Measurements from ENCODE around the gene COCH. TPM values are rescaled to one million over a fixed set of nuclear protein-coding genes. Genes with fewer than 3 reads are reported as not detected.

The COCH gene
- total and polyA plus RNA-seq, 10 of the 15 experiments (the other 5 are each of a cell fraction or from before 2014, with no cell fraction given), result 1.8 to 8.3 (median 5.1) TPM

DNA sequence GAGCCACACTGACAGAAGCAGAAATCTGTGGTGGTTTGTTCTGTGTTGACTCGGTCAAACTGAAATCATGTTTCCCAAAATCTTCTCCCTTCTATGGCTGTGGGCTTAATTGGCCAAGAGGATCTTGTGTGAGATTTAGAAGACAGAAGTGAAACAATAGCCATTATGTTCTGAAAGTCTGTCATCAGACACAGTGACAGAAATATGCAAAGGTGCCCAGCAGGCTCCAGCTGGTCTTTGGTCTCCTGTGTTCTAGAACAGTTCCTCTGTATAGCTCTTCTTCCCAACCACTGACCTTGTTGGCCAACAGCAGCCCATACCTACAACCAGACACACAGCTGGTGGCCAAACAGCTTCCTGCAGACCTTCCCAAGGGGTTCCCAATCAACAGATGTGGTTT, 25.0 kb upstream of the COCH start (continued):
- TF ChIP-seq, protein P1, sequence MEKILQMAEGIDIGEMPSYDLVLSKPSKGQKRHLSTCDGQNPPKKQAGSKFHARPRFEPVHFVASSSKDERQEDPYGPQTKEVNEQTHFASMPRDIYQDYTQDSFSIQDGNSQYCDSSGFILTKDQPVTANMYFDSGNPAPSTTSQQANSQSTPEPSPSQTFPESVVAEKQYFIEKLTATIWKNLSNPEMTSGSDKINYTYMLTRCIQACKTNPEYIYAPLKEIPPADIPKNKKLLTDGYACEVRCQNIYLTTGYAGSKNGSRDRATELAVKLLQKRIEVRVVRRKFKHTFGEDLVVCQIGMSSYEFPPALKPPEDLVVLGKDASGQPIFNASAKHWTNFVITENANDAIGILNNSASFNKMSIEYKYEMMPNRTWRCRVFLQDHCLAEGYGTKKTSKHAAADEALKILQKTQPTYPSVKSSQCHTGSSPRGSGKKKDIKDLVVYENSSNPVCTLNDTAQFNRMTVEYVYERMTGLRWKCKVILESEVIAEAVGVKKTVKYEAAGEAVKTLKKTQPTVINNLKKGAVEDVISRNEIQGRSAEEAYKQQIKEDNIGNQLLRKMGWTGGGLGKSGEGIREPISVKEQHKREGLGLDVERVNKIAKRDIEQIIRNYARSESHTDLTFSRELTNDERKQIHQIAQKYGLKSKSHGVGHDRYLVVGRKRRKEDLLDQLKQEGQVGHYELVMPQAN (conservative IDR thresholded peaks at IDR 0.05), result no peak
- TF ChIP-seq SMARCA5 (IDR thresholded peaks at IDR 0.05) (no peak), RAD21 (IDR thresholded peaks at IDR 0.05; ENCODE audit: insufficient read depth, low read depth, low read length) (no peak), GATAD2B (conservative IDR thresholded peaks at IDR 0.05; ENCODE audit: low read depth) (peak; percentile 22; the same call in 1 of the 2 replicates), FOXK2 (IDR thresholded peaks at IDR 0.05) (no peak), KDM1A (IDR thresholded peaks at IDR 0.05; ENCODE audit: borderline replicate concordance) (no peak), HDGF (IDR thresholded peaks at IDR 0.05) (no peak), MEF2B (IDR thresholded peaks at IDR 0.05; ENCODE audit: partially characterized antibody, poor library complexity, severe bottlenecking) (no peak), IRF4 (IDR thresholded peaks at IDR 0.05; ENCODE audit: low read depth, low read length) (peak; percentile 54; the same call in 1 of the 2 replicates), POU2F2 (IDR thresholded peaks at IDR 0.05; ENCODE audit: borderline replicate concordance, low read depth, low read length) (peak; percentile 97), TARDBP (IDR thresholded peaks at IDR 0.05; ENCODE audit: borderline replicate concordance) (no peak), CHD1 (IDR thresholded peaks at IDR 0.05; ENCODE audit: low read depth, low read length) (no peak), SREBF1 (IDR thresholded peaks at IDR 0.05; ENCODE audit: low read length) (no peak)
- TF ChIP-seq, protein P2, sequence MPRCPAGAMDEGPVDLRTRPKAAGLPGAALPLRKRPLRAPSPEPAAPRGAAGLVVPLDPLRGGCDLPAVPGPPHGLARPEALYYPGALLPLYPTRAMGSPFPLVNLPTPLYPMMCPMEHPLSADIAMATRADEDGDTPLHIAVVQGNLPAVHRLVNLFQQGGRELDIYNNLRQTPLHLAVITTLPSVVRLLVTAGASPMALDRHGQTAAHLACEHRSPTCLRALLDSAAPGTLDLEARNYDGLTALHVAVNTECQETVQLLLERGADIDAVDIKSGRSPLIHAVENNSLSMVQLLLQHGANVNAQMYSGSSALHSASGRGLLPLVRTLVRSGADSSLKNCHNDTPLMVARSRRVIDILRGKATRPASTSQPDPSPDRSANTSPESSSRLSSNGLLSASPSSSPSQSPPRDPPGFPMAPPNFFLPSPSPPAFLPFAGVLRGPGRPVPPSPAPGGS (IDR thresholded peaks at IDR 0.05; ENCODE audit: borderline replicate concordance, insufficient read depth, low read depth, low read length, poor library complexity, severe bottlenecking), result no peak
- TF ChIP-seq, protein P3, sequence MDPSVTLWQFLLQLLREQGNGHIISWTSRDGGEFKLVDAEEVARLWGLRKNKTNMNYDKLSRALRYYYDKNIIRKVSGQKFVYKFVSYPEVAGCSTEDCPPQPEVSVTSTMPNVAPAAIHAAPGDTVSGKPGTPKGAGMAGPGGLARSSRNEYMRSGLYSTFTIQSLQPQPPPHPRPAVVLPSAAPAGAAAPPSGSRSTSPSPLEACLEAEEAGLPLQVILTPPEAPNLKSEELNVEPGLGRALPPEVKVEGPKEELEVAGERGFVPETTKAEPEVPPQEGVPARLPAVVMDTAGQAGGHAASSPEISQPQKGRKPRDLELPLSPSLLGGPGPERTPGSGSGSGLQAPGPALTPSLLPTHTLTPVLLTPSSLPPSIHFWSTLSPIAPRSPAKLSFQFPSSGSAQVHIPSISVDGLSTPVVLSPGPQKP (IDR thresholded peaks at IDR 0.05; ENCODE audit: low read depth, low read length), result no peak
- TF ChIP-seq, protein P4, sequence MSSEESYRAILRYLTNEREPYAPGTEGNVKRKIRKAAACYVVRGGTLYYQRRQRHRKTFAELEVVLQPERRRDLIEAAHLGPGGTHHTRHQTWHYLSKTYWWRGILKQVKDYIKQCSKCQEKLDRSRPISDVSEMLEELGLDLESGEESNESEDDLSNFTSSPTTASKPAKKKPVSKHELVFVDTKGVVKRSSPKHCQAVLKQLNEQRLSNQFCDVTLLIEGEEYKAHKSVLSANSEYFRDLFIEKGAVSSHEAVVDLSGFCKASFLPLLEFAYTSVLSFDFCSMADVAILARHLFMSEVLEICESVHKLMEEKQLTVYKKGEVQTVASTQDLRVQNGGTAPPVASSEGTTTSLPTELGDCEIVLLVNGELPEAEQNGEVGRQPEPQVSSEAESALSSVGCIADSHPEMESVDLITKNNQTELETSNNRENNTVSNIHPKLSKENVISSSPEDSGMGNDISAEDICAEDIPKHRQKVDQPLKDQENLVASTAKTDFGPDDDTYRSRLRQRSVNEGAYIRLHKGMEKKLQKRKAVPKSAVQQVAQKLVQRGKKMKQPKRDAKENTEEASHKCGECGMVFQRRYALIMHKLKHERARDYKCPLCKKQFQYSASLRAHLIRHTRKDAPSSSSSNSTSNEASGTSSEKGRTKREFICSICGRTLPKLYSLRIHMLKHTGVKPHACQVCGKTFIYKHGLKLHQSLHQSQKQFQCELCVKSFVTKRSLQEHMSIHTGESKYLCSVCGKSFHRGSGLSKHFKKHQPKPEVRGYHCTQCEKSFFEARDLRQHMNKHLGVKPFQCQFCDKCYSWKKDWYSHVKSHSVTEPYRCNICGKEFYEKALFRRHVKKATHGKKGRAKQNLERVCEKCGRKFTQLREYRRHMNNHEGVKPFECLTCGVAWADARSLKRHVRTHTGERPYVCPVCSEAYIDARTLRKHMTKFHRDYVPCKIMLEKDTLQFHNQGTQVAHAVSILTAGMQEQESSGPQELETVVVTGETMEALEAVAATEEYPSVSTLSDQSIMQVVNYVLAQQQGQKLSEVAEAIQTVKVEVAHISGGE (CRISPR knock-in tag; IDR thresholded peaks at IDR 0.05), result no peak
- TF ChIP-seq, protein P5, sequence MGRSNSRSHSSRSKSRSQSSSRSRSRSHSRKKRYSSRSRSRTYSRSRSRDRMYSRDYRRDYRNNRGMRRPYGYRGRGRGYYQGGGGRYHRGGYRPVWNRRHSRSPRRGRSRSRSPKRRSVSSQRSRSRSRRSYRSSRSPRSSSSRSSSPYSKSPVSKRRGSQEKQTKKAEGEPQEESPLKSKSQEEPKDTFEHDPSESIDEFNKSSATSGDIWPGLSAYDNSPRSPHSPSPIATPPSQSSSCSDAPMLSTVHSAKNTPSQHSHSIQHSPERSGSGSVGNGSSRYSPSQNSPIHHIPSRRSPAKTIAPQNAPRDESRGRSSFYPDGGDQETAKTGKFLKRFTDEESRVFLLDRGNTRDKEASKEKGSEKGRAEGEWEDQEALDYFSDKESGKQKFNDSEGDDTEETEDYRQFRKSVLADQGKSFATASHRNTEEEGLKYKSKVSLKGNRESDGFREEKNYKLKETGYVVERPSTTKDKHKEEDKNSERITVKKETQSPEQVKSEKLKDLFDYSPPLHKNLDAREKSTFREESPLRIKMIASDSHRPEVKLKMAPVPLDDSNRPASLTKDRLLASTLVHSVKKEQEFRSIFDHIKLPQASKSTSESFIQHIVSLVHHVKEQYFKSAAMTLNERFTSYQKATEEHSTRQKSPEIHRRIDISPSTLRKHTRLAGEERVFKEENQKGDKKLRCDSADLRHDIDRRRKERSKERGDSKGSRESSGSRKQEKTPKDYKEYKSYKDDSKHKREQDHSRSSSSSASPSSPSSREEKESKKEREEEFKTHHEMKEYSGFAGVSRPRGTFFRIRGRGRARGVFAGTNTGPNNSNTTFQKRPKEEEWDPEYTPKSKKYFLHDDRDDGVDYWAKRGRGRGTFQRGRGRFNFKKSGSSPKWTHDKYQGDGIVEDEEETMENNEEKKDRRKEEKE (IDR thresholded peaks at IDR 0.05), result no peak

All from GM12878 (cell line).